Measurements from ENCODE around the gene ARID5B. TPM values are rescaled to one million over a fixed set of nuclear protein-coding genes. Genes with fewer than 3 reads are reported as not detected.

The ARID5B gene
- total RNA-seq = 10 to 100 TPM; 60.7 to 80.4 TPM

GRCh38 chr10:61900829-61901792 lies at the start of gene ARID5B:
Gene ARID5B, plus strand, starts transcription at chr10:61901699. Its CDS starts 11 bp downstream, at chr10:61901710.
- Histone ChIP-seq H3K4me3 (peak within 1 kb of the TSS; percentile 97), H3K27ac (peak within 1 kb of the TSS; percentile 98 to 99), H3K4me1 (ENCODE audit: control insufficient read depth in 1 of 2, low read depth in 2 of 2) (peaks cover 17 to 40% of the 10 kb centered on the region in 2 donors), H3K27me3 (replicated peaks; ENCODE audit: insufficient read depth) (no peaks in the 10 kb centered on the region), H3K36me3 (no peaks in the 10 kb centered on the region), H3K9me3 (no peaks in the 10 kb centered on the region)
- DNase-seq (ENCODE audit: low spot score) = no peak
- ATAC-seq (ENCODE audit: insufficient number of reproducible peaks, low FRiP score, low read depth) = no peak
- no peak for TF ChIP-seq CTCF (IDR thresholded peaks at IDR 0.05)

- no peaks in the 10 kb centered on the region for H3K36me3 ChIP-seq
- no peak for TF ChIP-seq CTCF (IDR thresholded peaks at IDR 0.05)
- H3K27me3 ChIP-seq (replicated peaks; ENCODE audit: insufficient read depth) = no peaks in the 10 kb centered on the region
Measured at GRCh38 chr10:61852261-61852660, 49.2 kb upstream of the ARID5B start.

GRCh38 chr10:61855771-61856170 lies 45.7 kb upstream of the ARID5B start:
- H3K27ac ChIP-seq = no peak overlapping the region
- DNase-seq (ENCODE audit: low spot score) (no peak), ATAC-seq (ENCODE audit: insufficient number of reproducible peaks, low FRiP score, low read depth) (no peak)
- no peak overlapping the region for H3K4me3 ChIP-seq
- H3K36me3 ChIP-seq = no peaks in the 10 kb centered on the region
- H3K9me3 ChIP-seq = no peaks in the 10 kb centered on the region
- H3K4me1 ChIP-seq (ENCODE audit: control insufficient read depth in 1 of 2, low read depth in 2 of 2) = no peaks in the 10 kb centered on the region
- H3K27me3 ChIP-seq (replicated peaks; ENCODE audit: insufficient read depth) = no peaks in the 10 kb centered on the region
- TF ChIP-seq CTCF (IDR thresholded peaks at IDR 0.05) = no peak

More at GRCh38 chr10:61852261-61852660, 49.2 kb upstream of the ARID5B start:
- Histone ChIP-seq H3K27ac (no peak overlapping the region), H3K9me3 (no peaks in the 10 kb centered on the region), H3K4me3 (no peak overlapping the region), H3K4me1 (ENCODE audit: control insufficient read depth in 1 of 2, low read depth in 2 of 2) (no peaks in the 10 kb centered on the region)
- no peak for DNase-seq (ENCODE audit: low spot score)
- ATAC-seq (ENCODE audit: insufficient number of reproducible peaks, low FRiP score, low read depth) = no peak

- TF ChIP-seq CTCF (IDR thresholded peaks at IDR 0.05) = no peak
Measured at GRCh38 chr10:61857746-61858145, 43.8 kb upstream of the ARID5B start.

GRCh38 chr10:61859786-61860185 lies 41.7 kb upstream of the ARID5B start:
- Histone ChIP-seq H3K9me3 (no peaks in the 10 kb centered on the region), H3K4me1 (ENCODE audit: control insufficient read depth in 1 of 2, low read depth in 2 of 2) (no peaks in the 10 kb centered on the region), H3K4me3 (no peak overlapping the region), H3K27ac (no peak overlapping the region), H3K27me3 (replicated peaks; ENCODE audit: insufficient read depth) (no peaks in the 10 kb centered on the region), H3K36me3 (no peaks in the 10 kb centered on the region)
- no peak for ATAC-seq (ENCODE audit: insufficient number of reproducible peaks, low FRiP score, low read depth)
- no peak for TF ChIP-seq CTCF (IDR thresholded peaks at IDR 0.05)
- no peak for DNase-seq (ENCODE audit: low spot score)

More at GRCh38 chr10:61857746-61858145, 43.8 kb upstream of the ARID5B start:
- Histone ChIP-seq H3K27ac (no peak overlapping the region), H3K4me3 (no peak overlapping the region), H3K27me3 (replicated peaks; ENCODE audit: insufficient read depth) (no peaks in the 10 kb centered on the region), H3K36me3 (no peaks in the 10 kb centered on the region), H3K9me3 (no peaks in the 10 kb centered on the region), H3K4me1 (ENCODE audit: control insufficient read depth in 1 of 2, low read depth in 2 of 2) (no peaks in the 10 kb centered on the region)
- ATAC-seq (ENCODE audit: insufficient number of reproducible peaks, low FRiP score, low read depth) = no peak
- DNase-seq (ENCODE audit: low spot score) = no peak

Measured in thoracic aorta (tissue), 2 donors.